Activated CD4-positive, CD25-positive, alpha-beta regulatory T cell treated with anti-CD3 and anti-CD28 coated beads, Interleukin-2, amount 50 U/mL, for 24 hours (primary cell): ENCODE results near the gene KDM4D.

Experiments used
- ATAC-seq, 2 donors: fragments of 150-1000 bp; cut with Tn5 transposase; one replicate each; pipeline ENCODE4 v1.10.0; 2021; ENCODE audit warnings: mild to moderate bottlenecking in 1 of 2, moderate library complexity in 1 of 2

KDM4D gene

DNA sequence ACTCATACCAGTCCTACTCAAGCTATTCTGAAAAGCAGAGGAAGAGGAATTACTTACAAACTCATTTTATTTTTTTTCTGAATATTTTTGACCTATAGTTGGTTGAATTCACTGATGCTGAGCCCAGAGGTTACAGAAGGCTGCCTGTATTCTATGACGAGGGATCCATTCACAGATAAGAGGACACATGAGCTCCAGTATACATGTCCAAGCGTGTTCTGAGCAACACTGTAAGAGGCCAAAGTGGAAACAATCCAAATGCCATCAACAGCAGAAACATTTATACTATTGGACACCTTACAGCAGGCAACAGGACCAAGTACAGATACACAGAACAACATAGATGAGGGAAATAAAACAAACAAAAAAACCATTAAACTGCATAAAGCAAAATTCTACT is 61.8 kb downstream of the KDM4D start:
- no peak for ATAC-seq

DNA sequence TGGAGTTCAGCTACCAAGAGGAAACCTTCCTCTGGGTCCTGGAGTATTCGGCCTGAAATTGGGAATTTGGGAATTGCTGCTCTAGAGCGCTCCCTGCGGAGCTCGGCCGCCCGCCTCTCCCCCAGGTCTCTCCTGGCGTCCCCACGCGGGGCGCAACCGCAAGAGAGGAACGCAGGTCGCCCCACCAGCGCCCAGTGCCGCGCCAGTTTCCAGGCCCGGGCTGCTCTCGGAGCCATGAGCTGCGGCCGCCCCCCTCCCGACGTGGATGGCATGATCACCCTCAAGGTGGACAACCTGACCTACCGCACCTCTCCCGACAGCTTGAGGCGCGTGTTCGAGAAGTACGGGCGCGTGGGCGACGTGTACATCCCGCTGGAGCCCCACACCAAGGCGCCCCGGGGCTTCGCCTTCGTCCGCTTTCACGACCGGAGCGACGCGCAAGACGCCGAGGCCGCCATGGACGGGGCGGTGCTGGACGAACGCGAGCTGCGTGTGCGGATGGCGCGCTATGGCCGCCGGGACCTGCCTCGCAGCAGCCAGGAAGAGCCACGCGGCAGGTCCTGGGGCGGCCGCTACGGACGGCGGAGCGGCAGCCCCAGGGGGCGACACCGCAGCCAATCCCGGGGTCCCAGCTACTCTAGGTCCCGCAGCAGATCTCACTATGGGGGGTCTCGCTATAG is 64.0 kb downstream of the KDM4D start:
- peak; percentile 20 to 56 for ATAC-seq

DNA sequence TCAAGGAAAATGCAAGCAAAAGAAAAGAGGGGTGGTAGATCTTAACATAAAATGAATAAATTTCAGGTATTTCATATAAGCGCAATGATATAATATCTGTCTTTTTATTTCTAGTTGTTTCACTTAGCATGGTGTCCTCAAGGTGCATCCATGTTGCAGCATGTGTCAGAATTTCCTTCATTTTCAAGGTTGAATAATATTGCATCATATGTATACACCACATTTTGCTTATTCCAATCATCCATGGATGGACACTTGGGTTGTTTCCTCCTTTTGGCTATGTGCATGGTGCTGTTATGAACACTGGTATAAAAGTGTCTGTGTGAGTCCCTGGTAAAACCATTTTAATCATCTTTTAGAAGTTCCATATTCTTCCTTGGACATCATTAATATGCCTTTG is 68.7 kb downstream of the KDM4D start:
- no peak for ATAC-seq

DNA sequence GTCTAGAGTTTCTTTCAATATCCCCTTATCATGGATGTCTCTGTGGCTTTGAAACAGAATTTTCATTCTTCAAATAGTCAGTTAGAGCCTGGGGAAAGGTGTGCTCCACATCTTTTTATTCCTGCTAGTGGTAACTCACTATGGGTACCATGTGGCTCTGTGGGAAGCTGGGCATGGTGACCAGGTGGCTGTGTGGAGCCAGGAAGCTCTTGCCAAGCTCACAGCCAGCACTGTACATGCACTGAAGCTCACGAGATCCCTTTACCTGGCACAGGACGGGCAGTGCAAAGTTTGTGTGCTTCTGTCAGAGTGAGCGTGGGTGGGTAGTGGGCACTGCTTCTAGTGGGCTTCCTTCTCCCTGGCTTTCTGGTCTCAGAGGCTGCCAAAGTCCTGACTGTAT is 69.4 kb downstream of the KDM4D start:
- ATAC-seq: no peak

DNA sequence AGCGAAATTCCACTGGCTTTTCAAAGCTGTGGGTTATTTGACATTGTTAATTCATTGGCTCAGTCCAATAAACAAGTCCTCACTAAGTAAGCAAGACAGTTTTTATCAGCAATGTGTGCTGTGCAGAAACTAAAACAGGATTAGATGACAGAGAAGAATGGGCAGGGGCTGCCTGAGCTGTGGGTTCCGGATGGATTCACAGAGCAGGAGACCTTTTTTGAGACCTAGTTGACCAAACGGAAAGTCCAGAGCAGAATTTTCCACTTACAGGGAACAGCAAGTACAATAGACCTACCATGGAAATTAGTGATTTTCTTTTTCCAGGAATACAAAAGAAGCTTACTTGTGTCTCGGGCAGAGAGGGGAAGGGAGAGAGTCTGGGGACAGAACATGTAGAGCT is 70.5 kb downstream of the KDM4D start:
- ATAC-seq: no peak

DNA sequence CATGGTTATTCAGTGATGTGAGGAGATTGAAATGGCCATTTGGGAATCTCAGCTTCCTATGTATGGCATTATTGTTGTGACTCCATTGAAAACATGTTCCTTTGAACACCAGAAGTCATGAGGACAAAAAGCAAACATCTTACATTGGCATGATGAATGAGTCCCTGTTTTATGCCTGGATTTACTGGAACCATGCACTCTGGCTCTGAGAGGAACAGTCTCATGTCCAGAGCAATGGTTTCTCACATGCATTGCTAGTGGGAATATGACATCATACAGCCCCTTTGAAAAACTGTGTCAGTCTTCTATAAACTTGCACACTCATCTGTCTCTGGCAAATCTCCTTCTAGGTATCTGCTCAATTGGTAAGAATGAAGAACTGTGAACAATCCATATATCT is 72.3 kb downstream of the KDM4D start:
- no peak for ATAC-seq
